Measurements from ENCODE around the gene PRUNE2. TPM values are rescaled to one million over a fixed set of nuclear protein-coding genes. Genes with fewer than 3 reads are reported as not detected.

Gene PRUNE2
- total RNA-seq, 1 donor: 1.3 TPM

GRCh38 chr9:76904661-76905457, 1.1 kb downstream of the PRUNE2 start:
- DNase-seq (ENCODE audit: low read depth in 2 of 3, low spot score in 2 of 3): no peak

GRCh38 chr9:76902395-76902794, 3.5 kb downstream of the PRUNE2 start:
- no peak for DNase-seq (ENCODE audit: low read depth in 2 of 3, low spot score in 2 of 3)

- no peak for DNase-seq (ENCODE audit: low read depth in 2 of 3, low spot score in 2 of 3)
Measured at GRCh38 chr9:76901801-76902200, 4.1 kb downstream of the PRUNE2 start.

DNA sequence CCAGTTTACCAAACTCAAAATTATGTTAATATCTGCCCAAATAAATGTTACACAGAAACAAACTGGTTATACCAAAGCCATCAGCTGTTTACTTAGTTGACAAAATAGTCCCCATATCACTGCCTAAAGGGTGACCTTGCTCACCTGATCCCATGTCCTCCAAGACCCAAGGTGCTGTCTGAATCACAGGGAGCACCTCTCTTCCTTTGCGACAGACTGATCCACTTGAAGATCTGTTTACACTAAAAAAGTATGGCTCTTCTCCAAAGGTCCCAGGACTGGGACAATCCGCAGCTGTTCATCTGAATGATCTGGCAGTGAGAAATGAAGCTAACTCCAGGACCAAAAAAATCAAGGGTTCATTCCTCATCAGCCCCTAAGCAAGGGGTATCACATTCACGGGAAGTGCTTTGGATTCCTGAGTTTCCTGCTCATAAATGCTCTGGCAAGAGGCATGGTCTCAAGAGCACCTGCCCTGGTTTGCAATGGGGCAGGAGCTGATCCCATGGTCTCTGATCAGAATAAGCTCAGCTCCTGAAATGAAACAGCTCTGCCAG, 5.0 kb downstream of the PRUNE2 start:
- no peak for DNase-seq (ENCODE audit: low read depth in 2 of 3, low spot score in 2 of 3)

DNA sequence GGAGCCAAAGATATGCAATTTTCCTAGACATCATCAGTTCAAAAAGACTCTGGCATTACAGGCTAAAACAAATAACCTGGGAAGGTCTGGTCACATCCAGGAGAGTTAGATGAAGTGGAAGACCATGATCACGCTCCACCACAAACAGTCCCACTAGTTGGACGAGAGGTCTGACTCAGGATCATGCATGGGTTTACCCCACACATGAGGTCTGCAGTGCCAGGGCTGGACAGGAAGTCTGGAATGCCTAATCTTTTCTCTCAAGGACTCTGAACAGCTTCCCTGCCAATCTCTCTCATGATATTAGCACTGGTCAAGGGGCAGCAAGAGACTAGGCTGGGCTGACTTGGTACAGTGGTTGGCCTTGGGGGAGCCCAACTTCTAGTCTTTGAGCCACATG, 7.1 kb downstream of the PRUNE2 start:
- DNase-seq (ENCODE audit: low read depth in 2 of 3, low spot score in 2 of 3): no peak

DNA sequence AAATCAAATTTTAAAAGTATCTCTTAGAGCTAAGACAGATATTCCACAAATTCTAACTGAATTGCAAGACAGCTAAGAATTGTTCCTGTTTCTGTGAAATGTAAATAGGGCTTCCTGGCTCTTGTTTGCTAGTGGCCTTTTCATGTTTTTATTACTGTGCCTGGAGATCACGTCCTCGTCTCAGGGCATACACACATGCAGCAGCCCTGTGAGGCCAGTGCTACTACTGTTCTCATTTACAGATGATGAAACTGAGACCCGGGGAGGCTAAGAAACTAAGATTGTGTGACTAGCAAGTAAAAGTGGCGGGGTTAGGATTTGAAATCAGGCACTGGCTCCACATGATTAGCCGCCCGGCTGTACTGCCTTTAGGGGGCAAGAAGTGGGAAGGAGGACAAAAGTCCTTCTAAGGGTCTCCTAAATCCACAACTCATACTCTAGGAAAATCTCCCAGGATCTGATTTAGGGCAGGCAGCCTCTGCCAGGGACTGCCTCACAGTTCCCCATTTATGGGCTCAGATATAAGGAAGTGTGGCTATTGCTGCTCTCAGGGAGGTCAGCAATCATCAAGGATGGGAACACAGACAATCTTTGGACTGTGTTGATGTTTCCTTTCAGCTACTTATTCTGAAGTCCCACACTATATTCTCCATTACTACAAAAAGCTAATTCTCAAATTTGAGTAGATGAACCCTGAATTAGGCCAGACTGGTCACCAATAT, 7.9 kb downstream of the PRUNE2 start:
- DNase-seq (ENCODE audit: low read depth in 2 of 3, low spot score in 2 of 3): no peak

- DNase-seq (ENCODE audit: low read depth in 2 of 3, low spot score in 2 of 3): no peak
Measured at GRCh38 chr9:76896035-76896434, 9.9 kb downstream of the PRUNE2 start.

DNA sequence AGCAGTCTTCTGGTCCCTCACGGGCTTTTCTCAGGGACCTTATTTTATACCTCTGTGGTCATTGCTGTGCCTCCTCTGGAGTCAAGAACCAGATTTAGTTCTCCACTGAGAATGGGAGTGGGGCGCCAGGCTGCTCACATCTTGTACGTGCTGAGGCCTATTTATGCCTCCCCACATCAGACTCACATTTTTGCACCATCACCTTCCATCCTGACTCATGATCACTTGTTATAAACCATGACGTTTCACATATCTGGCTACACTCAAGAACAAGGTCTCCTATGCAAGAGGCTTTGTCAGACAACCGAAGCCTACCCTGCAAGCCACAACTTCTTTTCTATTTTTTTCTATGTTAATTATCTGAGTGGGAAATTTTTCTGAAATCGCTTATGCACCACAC, 10.7 kb downstream of the PRUNE2 start:
- peak in 1 of 3 donors; percentile 44 for DNase-seq (ENCODE audit: low read depth in 2 of 3, low spot score in 2 of 3)

DNA sequence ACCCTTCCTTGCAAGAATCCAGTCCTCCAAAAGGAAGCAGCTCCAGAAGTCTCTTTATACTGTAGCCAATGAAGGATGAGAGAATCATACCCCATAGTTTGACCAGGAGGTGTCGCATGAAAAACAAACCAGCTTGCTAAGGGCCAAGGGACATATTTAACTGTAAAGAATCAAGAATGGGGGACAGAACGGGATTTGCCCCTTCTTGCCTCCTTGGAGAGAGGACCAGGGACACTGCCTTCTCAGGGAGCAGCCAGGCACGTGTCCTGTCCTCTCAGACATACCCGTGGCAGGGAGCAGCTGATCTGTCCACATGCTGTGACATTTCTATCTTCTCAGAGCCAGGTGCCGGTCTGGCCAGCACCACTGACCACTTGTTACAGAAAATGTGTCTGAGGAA, 11.7 kb downstream of the PRUNE2 start:
- no peak for DNase-seq (ENCODE audit: low read depth in 2 of 3, low spot score in 2 of 3)

- no peak for DNase-seq (ENCODE audit: low read depth in 2 of 3, low spot score in 2 of 3)
Measured at GRCh38 chr9:76893395-76893932, 12.4 kb downstream of the PRUNE2 start.

DNA sequence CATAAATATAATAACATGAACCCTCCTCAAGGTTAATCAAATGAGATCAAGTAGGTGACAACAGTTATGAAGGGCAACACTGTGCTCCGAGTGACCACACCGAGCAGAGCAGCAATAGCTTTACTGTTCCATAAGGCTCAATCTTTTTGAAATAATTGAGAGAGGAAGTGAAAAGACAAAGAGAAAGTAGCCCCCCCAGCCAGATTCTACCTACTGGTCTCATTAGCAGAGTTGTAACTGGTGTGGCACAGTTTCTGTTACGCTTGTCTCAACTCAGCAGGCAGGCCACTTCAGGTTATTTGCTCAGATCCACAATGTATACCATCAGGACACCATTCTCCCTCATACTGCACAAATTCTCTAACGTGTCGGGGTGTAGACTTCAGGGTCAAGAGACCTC, 14.0 kb downstream of the PRUNE2 start:
- DNase-seq (ENCODE audit: low read depth in 2 of 3, low spot score in 2 of 3): no peak

DNA sequence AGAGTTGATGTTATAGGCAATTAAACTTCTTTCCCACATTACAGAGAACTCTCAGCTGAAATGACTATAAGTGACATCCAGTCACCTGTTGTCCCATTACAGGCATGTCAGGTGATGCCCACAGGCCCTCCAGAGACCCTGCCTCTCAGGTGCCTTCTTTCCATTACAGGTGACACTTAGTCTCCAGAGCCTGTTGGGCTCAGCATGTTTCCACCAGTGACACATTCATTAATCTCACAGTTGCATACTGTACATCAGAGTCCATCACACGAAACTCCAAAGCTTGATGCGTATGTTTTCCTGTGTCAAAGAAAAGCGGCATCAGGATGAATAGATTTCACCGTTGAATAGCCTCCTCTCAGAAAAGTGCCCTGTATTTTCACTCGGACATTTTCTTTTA, 14.6 kb downstream of the PRUNE2 start:
- no peak for DNase-seq (ENCODE audit: low read depth in 2 of 3, low spot score in 2 of 3)

- no peak for DNase-seq (ENCODE audit: low read depth in 2 of 3, low spot score in 2 of 3)
Measured at GRCh38 chr9:76887951-76888350, 18.0 kb downstream of the PRUNE2 start.

- DNase-seq (ENCODE audit: low read depth in 2 of 3, low spot score in 2 of 3): no peak
Measured at GRCh38 chr9:76887003-76887821, 18.7 kb downstream of the PRUNE2 start.

DNA sequence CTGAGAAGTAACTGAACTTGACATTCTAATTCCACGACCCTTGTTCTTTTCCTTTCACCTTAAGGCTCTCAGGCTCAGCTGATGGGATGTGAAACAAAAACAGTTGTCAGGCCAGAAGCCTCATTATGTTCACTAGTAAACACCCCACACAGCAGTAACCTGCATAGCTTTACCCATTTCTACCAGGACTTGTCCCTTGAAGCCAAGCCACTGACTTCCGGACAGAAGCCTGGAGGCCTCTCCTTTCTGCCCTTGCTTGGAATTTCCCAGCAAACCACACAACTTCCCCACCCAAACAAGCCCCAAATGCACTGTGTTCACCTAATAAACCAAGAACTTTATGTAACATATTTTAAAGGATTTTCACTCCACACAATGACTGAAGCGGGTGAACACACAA, 19.6 kb downstream of the PRUNE2 start:
- no peak for DNase-seq (ENCODE audit: low read depth in 2 of 3, low spot score in 2 of 3)

DNA sequence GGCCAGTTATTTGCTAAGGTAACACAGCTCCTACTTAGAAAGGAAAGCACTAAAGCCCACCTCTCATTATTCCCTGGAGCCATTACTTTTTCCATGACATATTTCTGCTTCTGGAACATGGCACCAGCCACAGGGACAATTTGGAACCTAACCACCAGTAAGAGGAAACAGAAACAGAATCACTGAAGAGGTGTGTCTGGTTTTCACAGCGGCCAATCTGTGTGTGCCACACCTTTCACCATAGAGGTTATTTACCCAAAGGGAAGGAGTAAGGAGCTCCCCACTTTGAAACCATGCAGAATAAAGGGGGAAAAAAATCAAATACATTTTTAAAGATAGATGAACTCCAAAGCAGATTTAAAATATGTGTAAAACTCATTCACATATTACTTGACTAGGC, 21.1 kb downstream of the PRUNE2 start:
- DNase-seq (ENCODE audit: low read depth in 2 of 3, low spot score in 2 of 3): no peak

- no peak for DNase-seq (ENCODE audit: low read depth in 2 of 3, low spot score in 2 of 3)
Measured at GRCh38 chr9:76883341-76883855, 22.5 kb downstream of the PRUNE2 start.

DNA sequence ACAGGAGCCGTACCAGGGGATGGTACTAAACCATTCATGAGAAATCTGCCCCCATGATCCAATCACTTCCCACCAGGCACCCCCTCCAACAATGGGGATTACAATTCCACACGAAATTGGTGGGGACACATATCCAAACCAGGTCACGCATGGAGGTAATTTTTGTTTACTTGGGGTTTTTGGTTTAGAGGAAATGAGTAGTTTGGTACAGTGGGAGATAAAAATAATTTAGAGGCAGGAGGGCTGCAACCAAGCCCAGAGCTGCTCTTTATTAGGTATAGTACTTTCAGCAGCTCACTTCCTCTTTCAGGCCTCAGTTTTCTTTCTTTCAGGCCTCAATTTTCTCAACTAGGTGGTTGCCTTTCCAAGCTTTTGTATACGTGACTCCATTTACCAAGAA, 23.2 kb downstream of the PRUNE2 start:
- no peak for DNase-seq (ENCODE audit: low read depth in 2 of 3, low spot score in 2 of 3)

DNA sequence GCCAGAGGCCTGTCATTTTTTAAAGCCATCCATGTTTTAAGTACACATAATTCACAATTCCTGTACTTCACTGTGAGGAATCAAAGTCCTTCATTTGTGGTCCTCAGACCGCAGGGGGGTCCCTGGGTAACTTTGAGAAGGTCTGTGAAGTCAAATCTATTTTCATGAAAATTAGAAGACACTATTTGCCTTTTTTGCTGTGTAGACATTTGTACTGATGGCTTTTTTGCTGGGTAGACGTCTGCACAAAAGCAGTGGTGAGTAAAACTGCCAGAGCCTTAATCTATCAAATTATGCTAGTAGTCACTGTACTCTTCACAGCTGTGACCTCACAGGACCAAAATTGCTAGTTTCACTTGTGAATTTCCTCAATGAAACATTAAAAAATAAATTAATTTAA, 25.7 kb downstream of the PRUNE2 start:
- DNase-seq (ENCODE audit: low read depth in 2 of 3, low spot score in 2 of 3): no peak

- DNase-seq (ENCODE audit: low read depth in 2 of 3, low spot score in 2 of 3): no peak
Measured at GRCh38 chr9:76878933-76879332, 27.0 kb downstream of the PRUNE2 start.

DNA sequence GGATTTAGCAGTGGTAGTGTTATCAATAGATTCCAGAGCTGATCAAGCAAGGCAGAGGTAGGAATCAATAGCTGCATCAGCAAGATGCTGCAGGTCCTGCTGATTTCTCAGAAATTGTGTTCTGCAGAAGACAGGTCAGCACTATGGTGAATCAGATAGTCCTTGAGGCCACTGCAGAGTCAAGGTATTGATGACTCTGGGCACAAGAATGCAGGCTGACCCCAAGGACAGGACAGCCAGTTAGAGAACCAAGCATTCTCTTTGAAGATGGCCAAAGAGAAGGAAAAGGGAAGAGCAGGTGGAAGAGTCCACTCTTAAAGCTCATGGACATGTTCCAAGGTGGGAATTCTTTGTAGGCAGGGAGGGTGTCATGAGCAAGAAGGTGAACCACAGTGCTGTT, 28.0 kb downstream of the PRUNE2 start:
- no peak for DNase-seq (ENCODE audit: low read depth in 2 of 3, low spot score in 2 of 3)

Data from hematopoietic multipotent progenitor cell (in vitro differentiated cells).